Neuronal stem cell (in vitro differentiated cells): ENCODE measurements around the gene RSPRY1.

Source experiments
- DNase-seq: peaks from one replicate; pipeline ENCODE4 v3.0.0-alpha.2; 2013; ENCODE audit warnings: low spot score
- H2AFZ ChIP-seq: one replicate; pipeline ENCODE4 v1.6.1; 2013; ENCODE audit warnings: mild to moderate bottlenecking, low read length, inconsistent platforms
- H2AK5ac ChIP-seq: 2 replicates; pipeline ENCODE4 v1.6.1; 2013; ENCODE audit warnings: low read depth, mild to moderate bottlenecking, inconsistent platforms, low read length, moderate library complexity, mixed read lengths
- H2BK120ac ChIP-seq: 2 replicates; pipeline ENCODE4 v1.6.1; 2013; ENCODE audit warnings: low read depth, mild to moderate bottlenecking, inconsistent platforms, low read length, moderate library complexity, mixed read lengths
- H2BK12ac ChIP-seq: one replicate; pipeline ENCODE4 v1.6.1; 2013; ENCODE audit warnings: low read length, inconsistent platforms
- H2BK15ac ChIP-seq: 2 replicates; pipeline ENCODE4 v1.6.1; 2013; ENCODE audit warnings: mild to moderate bottlenecking, low read length, inconsistent platforms, mixed read lengths
- H2BK5ac ChIP-seq: one replicate; pipeline ENCODE4 v1.6.1; 2013; ENCODE audit warnings: inconsistent platforms, mild to moderate bottlenecking, low read length, moderate library complexity
- H3K14ac ChIP-seq: one replicate; pipeline ENCODE4 v1.6.1; 2013; ENCODE audit warnings: low read length, inconsistent platforms
- H3K18ac ChIP-seq: 2 replicates; pipeline ENCODE4 v1.6.1; 2013; ENCODE audit warnings: low read length, inconsistent platforms
- H3K23ac ChIP-seq: 2 replicates; pipeline ENCODE4 v1.6.1; 2013; ENCODE audit warnings: low read depth, mild to moderate bottlenecking, mixed read lengths, low read length, inconsistent platforms; ENCODE audit not compliant: poor library complexity
- H3K27ac ChIP-seq: replicated peaks from 3 replicates; pipeline ENCODE4 v1.5.1; 2013; ENCODE audit warnings: low read length, inconsistent platforms
- H3K27me3 ChIP-seq, 3 experiments: 2 replicates each; pipeline ENCODE4 v1.6.1; 2013; ENCODE audit warnings: low read length in 3 of 3, mild to moderate bottlenecking in 2 of 3, inconsistent platforms in 1 of 3, low read depth in 1 of 3, mixed read lengths in 1 of 3, moderate library complexity in 1 of 3; ENCODE audit not compliant: control insufficient read depth in 3 of 3, insufficient read depth in 3 of 3
- H3K36me3 ChIP-seq, 2 donors: replicated peaks in 1 of 2; 2 replicates each; pipeline ENCODE4 v1.6.1; 2013; ENCODE audit warnings: low read length in 2 of 2; ENCODE audit not compliant: control insufficient read depth in 2 of 2, insufficient read depth in 2 of 2
- H3K4ac ChIP-seq: 2 replicates; pipeline ENCODE4 v1.6.1; 2013; ENCODE audit warnings: inconsistent platforms, mild to moderate bottlenecking, low read length, moderate library complexity
- H3K4me1 ChIP-seq, 2 donors: 1 replicate in 1 of 2; 2 replicates in 1 of 2; pipeline ENCODE4 v1.6.1; 2013; ENCODE audit warnings: low read length in 2 of 2, low read depth in 1 of 2; ENCODE audit not compliant: control insufficient read depth in 2 of 2, insufficient read depth in 1 of 2
- H3K4me2 ChIP-seq: one replicate; pipeline ENCODE4 v1.6.1; 2013; ENCODE audit warnings: mild to moderate bottlenecking, low read length, inconsistent platforms; ENCODE audit not compliant: insufficient read depth, poor library complexity, severe bottlenecking
- H3K4me3 ChIP-seq, 2 donors: 2 replicates each; pipeline ENCODE4 v1.5.1; 2013; ENCODE audit warnings: low read length in 2 of 2, mild to moderate bottlenecking in 2 of 2, inconsistent platforms in 1 of 2, moderate library complexity in 1 of 2
- H3K79me1 ChIP-seq: one replicate; pipeline ENCODE4 v1.6.1; 2013; ENCODE audit warnings: low read depth, mild to moderate bottlenecking, inconsistent platforms, low read length, moderate library complexity
- H3K9ac ChIP-seq: one replicate; pipeline ENCODE4 v1.6.1; 2013; ENCODE audit warnings: mild to moderate bottlenecking, low read depth, low read length, inconsistent platforms; ENCODE audit not compliant: poor library complexity
- H3K9me3 ChIP-seq, 2 donors: replicated peaks in 1 of 2; 2 replicates each; pipeline versions ENCODE3 to v1.6.1; 2013; ENCODE audit warnings: low read length in 2 of 2, mild to moderate bottlenecking in 2 of 2, inconsistent platforms in 1 of 2, low read depth in 1 of 2, mixed read lengths in 1 of 2, moderate library complexity in 1 of 2; ENCODE audit not compliant: control insufficient read depth in 2 of 2, insufficient read depth in 1 of 2
- H4K8ac ChIP-seq: one replicate; pipeline ENCODE4 v1.6.1; 2013; ENCODE audit warnings: low read depth, mild to moderate bottlenecking, inconsistent platforms, low read length, moderate library complexity
- H4K91ac ChIP-seq: one replicate; pipeline ENCODE4 v1.6.1; 2013; ENCODE audit warnings: low read length, low read depth, mild to moderate bottlenecking, inconsistent platforms; ENCODE audit not compliant: poor library complexity
- WGBS, 2 donors: extraction: QIAGEN DNeasy Blood & Tissue Kit; methylation state at CpG; one replicate each; pipeline ENCODE4 v1.1.7; 2013; ENCODE audit warnings: missing lambda C conversion rate in 2 of 2, mixed read lengths in 1 of 2; ENCODE audit not compliant: insufficient read length in 2 of 2, insufficient replicate concordance in 1 of 2; ENCODE audit errors: extremely low coverage in 2 of 2; 5-methylcytosine and 5-hydroxymethylcytosine counted together

Gene RSPRY1

DNA sequence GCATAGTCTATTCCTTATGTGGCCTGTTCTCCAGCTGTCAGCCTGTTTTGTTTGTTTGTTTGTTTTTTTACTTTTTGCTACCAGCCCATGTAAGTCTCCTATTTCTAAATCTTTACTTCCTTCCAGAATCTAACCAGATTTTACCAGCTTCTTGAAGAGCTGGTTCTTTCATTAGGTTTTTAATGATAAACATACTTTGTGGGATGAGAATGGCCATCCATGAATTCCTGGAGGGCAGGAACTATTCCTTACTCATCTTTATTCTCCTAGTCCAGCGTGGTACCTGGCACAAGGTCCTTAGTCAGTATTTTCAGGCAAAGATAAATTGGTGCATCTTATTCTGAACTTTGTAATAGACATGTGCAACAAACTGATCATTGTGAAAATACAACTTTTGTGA lies 17.3 kb downstream of the RSPRY1 start:
- Histone ChIP-seq H3K79me1 (peaks cover 5% of the 10 kb centered on the region), H4K91ac (no peak overlapping the region), H3K36me3 (peaks cover 9 to 58% of the 10 kb centered on the region in 2 donors), H3K4me3 (no peak overlapping the region), H3K18ac (no peak overlapping the region), H3K9ac (no peak overlapping the region), H2BK12ac (no peak overlapping the region), H3K4ac (no peak overlapping the region), H3K4me2 (no peak overlapping the region), H3K9me3 (peaks cover 2 to 11% of the 10 kb centered on the region in 2 donors), H3K27ac (no peak overlapping the region), H2AK5ac (no peak overlapping the region), H2BK5ac (no peak overlapping the region), H3K27me3 (no peaks in the 10 kb centered on the region), H2BK15ac (no peak overlapping the region), H3K4me1 (no peaks in the 10 kb centered on the region), H2AFZ (no peak overlapping the region), H3K14ac (no peak overlapping the region), H3K23ac (no peak overlapping the region), H4K8ac (no peak overlapping the region), H2BK120ac (no peak overlapping the region)
- DNase-seq = no peak
- WGBS, 2 donors = no CpG with 5 or more reads among the region's 1 CpG

DNA sequence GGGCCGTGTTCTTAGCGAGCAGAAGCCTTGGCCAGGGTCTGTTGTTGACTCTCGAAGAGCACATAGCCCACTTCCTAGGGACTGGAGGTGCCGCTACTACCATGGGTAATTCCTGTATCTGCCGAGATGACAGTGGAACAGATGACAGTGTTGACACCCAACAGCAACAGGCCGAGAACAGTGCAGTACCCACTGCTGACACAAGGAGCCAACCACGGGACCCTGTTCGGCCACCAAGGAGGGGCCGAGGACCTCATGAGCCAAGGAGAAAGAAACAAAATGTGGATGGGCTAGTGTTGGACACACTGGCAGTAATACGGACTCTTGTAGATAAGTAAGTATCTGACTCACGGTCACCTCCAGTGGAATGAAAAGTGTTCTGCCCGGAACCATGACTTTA lies 18.5 kb downstream of the RSPRY1 start:
- H3K4ac ChIP-seq = no peak overlapping the region
- DNase-seq = no peak
- H3K27ac ChIP-seq = no peak overlapping the region
- no peak overlapping the region for H3K4me2 ChIP-seq
- H3K9me3 ChIP-seq = peaks cover under 1 to 2% of the 10 kb centered on the region in 2 donors
- H4K8ac ChIP-seq = no peak overlapping the region
- no peak overlapping the region for H2AK5ac ChIP-seq
- peaks cover 10 to 63% of the 10 kb centered on the region in 2 donors for H3K36me3 ChIP-seq
- H4K91ac ChIP-seq = no peak overlapping the region
- no peak overlapping the region for H2BK5ac ChIP-seq
- H3K23ac ChIP-seq = no peak overlapping the region
- H3K27me3 ChIP-seq = no peaks in the 10 kb centered on the region
- no peak overlapping the region for H3K18ac ChIP-seq
- WGBS, 2 donors = no CpG with 5 or more reads among the region's 12 CpGs
- H2BK12ac ChIP-seq = no peak overlapping the region
- no peak overlapping the region for H3K9ac ChIP-seq
- H3K4me3 ChIP-seq = no peak overlapping the region
- no peak overlapping the region for H2BK15ac ChIP-seq
- no peak overlapping the region for H2AFZ ChIP-seq
- H3K14ac ChIP-seq = no peak overlapping the region
- H3K79me1 ChIP-seq = peaks cover 4% of the 10 kb centered on the region
- H2BK120ac ChIP-seq = no peak overlapping the region
- no peaks in the 10 kb centered on the region for H3K4me1 ChIP-seq

DNA sequence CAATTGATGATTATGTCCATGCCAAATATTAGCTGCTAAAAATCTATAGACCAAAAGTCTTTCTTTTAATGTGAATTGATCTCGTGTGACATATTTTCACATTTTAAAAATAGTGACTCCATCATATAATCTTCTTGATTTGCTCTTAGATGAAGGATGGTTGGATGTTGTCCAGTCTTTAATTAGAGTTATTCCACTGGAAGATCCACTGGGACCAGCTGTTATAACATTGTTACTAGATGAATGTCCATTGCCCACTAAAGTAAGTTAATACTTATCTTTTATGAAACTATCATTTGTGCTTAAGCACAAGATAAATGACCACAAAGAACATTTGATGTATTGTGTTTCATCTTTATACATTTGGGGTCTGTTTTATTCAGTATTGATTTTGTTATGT lies 22.8 kb downstream of the RSPRY1 start:
- Histone ChIP-seq H3K4me2 (no peak overlapping the region), H3K9me3 (peaks cover 2 to 9% of the 10 kb centered on the region in 2 donors), H3K9ac (no peak overlapping the region), H3K79me1 (no peaks in the 10 kb centered on the region), H4K8ac (no peak overlapping the region), H3K23ac (no peak overlapping the region), H2AK5ac (no peak overlapping the region), H3K14ac (no peak overlapping the region), H3K27me3 (no peaks in the 10 kb centered on the region), H3K18ac (no peak overlapping the region), H3K4me1 (no peaks in the 10 kb centered on the region), H3K4me3 (no peak overlapping the region), H2BK120ac (no peak overlapping the region), H2BK15ac (no peak overlapping the region), H2BK5ac (no peak overlapping the region), H3K4ac (no peak overlapping the region), H3K27ac (no peak overlapping the region), H2BK12ac (no peak overlapping the region), H4K91ac (no peak overlapping the region), H3K36me3 (peaks cover 20 to 97% of the 10 kb centered on the region in 2 donors), H2AFZ (no peak overlapping the region)
- no peak for DNase-seq
- no CpG with 5 or more reads among the region's 1 CpG for WGBS, 2 donors

DNA sequence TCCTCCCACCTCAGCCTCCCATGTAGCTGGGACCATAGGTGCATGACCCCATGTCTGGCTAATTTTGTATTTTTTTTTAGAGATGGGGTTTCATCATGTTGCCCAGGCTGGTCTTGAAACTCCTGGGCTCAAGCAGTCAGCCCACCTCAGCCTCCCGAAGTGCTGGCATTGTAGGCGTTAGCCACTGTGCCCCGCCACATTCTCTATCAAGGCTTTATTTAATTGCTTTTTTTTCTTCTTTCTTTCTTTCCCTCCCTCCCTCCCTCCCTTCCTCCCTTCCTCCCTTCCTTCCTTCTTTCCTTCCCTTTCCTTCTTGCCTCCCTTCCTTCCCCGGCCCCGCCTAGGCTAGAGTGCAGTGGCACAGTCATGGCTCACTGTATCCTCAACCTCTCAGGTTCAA lies 23.7 kb downstream of the RSPRY1 start:
- H3K4me3 ChIP-seq = no peak overlapping the region
- no peaks in the 10 kb centered on the region for H3K4me1 ChIP-seq
- no peaks in the 10 kb centered on the region for H3K27me3 ChIP-seq
- peaks cover 17 to 98% of the 10 kb centered on the region in 2 donors for H3K36me3 ChIP-seq
- no peak for DNase-seq
- H3K23ac ChIP-seq = no peak overlapping the region
- no peak overlapping the region for H3K4ac ChIP-seq
- no peak overlapping the region for H4K8ac ChIP-seq
- no peak overlapping the region for H2BK12ac ChIP-seq
- no peak overlapping the region for H3K4me2 ChIP-seq
- no peak overlapping the region for H2BK15ac ChIP-seq
- no peak overlapping the region for H3K14ac ChIP-seq
- H2AFZ ChIP-seq = no peak overlapping the region
- H2AK5ac ChIP-seq = no peak overlapping the region
- no peak overlapping the region for H3K9ac ChIP-seq
- no peaks in the 10 kb centered on the region for H3K79me1 ChIP-seq
- H3K18ac ChIP-seq = no peak overlapping the region
- WGBS, 2 donors = no CpG with 5 or more reads among the region's 5 CpGs
- no peak overlapping the region for H2BK5ac ChIP-seq
- H3K9me3 ChIP-seq = peaks cover 2 to 15% of the 10 kb centered on the region in 2 donors
- H2BK120ac ChIP-seq = no peak overlapping the region
- no peak overlapping the region for H4K91ac ChIP-seq
- no peak overlapping the region for H3K27ac ChIP-seq
